Lower leg skin (tissue), 3 donors: ENCODE measurements around the gene RPF1.

Source experiments
- POLR2A ChIP-seq, 2 donors: fragments of 450-650 bp; IDR thresholded peaks; one replicate each; pipeline ENCODE4 v1.6.1; 2016 to 2017; ENCODE audit warnings: antibody characterized with exemption in 2 of 2, mild to moderate bottlenecking in 1 of 2, moderate library complexity in 1 of 2
- TF ChIP-seq, protein P1 (sequence below), 3 donors: fragments of 450-650 bp; IDR thresholded peaks; one replicate each; pipeline ENCODE4 v1.5.1; 2016; ENCODE audit warnings: antibody characterized with exemption in 3 of 3, mild to moderate bottlenecking in 3 of 3, moderate library complexity in 2 of 3

GRCh38 chr1:84502927-84503326, 23.9 kb downstream of the RPF1 start:
- TF ChIP-seq, protein P1, sequence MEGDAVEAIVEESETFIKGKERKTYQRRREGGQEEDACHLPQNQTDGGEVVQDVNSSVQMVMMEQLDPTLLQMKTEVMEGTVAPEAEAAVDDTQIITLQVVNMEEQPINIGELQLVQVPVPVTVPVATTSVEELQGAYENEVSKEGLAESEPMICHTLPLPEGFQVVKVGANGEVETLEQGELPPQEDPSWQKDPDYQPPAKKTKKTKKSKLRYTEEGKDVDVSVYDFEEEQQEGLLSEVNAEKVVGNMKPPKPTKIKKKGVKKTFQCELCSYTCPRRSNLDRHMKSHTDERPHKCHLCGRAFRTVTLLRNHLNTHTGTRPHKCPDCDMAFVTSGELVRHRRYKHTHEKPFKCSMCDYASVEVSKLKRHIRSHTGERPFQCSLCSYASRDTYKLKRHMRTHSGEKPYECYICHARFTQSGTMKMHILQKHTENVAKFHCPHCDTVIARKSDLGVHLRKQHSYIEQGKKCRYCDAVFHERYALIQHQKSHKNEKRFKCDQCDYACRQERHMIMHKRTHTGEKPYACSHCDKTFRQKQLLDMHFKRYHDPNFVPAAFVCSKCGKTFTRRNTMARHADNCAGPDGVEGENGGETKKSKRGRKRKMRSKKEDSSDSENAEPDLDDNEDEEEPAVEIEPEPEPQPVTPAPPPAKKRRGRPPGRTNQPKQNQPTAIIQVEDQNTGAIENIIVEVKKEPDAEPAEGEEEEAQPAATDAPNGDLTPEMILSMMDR (IDR thresholded peaks at IDR 0.05) = no peak
- no peak for TF ChIP-seq POLR2A (IDR thresholded peaks at IDR 0.05)
